ENCODE results near the gene MAMSTR. TPM values are rescaled to one million over a fixed set of nuclear protein-coding genes. Genes with fewer than 3 reads are reported as not detected.

MAMSTR gene
- total RNA-seq, 1 donor from 2014 or later = 0.25 TPM

DNA sequence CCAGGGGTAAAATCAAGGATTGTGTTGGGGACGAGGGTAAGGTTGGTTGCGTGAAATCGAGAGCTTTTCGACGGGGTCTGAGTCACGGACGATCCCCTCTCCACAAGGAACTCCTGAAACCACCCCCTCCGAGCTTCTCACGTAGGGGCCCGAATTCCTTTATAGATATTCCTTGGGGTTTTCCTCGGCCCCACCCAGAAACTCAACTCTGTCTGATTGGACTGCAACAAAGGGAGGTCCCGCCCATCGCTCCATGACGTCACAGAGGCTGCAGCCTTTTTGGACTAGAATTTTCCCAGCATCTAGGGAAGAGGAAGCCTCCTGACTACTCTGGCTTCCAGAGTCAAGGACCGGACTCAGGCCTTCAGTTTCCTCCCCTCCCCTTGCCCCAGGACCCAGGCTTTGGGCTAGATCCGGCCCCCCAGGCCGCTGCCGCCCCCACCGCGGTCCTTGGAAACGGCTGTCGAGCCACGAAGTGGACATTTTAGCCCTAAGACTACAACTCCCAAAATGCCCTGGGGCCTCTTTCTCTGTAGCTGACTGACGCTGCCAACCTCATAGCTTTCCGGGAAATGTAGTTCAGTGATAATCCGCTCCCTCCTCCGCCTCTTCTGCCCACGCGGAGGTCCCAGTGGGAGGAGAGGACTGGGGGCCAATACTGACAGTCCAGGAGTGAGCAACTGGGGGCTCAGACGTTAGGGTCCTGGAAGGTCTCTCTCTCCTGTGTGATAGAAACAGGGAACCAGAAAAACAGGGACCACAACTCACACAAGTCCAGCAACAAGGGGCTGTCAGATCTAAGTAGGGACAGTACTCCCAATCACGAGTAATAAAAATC is 27.4 kb upstream of the MAMSTR start, which contains the start of gene IZUMO1:
Gene IZUMO1, minus strand, starts transcription at position 172 of the 838 bp plus-strand sequence. CDS start 1,050 bp downstream, outside the sequence.
- DNase-seq (ENCODE audit: low read depth) = peak; percentile 87

DNA sequence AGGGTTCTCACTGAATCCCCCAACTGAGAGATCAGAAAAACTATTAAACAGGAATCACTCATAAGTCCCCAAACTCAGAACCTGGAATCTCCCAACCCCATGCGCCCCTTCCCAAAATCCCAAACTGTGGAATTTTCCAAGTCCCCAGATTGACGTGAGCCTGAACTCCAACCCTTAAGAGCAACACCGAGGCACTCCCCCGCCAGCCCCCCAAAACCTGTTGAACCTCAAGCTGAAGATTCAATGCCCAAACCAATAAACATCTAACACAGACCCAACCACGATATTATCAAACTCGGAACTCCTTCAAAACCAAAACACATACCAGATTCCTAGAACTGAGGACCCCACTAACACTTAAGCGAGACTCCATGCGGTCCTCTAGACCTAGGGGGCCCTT is 26.6 kb upstream of the MAMSTR start:
- no peak for DNase-seq (ENCODE audit: low read depth)

DNA sequence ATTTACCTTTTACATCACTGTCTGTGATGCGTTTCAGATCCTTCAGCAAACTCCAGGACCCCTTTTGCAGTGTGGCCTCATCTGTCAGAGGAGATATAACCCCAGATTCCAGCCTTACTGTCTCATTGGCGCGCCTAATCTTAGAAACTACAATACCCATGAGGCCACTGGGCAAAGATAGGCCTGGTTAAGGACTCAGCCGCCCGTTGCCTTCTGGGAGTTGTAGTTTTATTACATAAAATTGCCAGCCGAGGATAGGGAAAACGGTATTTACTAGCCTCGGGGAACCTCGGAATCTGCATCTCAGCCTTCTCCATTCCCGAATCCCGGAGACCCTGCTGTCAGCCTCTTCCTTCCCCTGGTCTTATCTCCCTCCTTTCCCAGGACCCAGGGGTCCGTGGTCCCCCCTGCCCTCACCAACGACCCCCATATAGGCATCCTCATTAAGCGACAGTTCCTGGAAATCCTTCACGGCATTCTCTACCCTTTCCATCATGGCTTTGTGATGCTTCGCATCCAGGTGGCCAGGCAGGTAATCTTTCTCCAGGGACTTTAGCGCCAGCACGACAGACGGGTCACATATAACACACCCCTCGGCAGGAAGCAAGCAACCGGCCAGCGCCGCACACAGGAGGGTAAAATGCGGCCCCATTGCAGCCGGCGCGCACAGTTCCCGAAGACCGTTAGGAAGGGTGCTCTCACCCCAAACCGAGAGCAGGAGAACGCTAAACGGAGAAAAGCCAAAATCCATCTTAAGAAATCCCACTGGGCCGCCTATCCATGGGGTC is 25.9 kb upstream of the MAMSTR start:
- peak; percentile 51 for DNase-seq (ENCODE audit: low read depth)

DNA sequence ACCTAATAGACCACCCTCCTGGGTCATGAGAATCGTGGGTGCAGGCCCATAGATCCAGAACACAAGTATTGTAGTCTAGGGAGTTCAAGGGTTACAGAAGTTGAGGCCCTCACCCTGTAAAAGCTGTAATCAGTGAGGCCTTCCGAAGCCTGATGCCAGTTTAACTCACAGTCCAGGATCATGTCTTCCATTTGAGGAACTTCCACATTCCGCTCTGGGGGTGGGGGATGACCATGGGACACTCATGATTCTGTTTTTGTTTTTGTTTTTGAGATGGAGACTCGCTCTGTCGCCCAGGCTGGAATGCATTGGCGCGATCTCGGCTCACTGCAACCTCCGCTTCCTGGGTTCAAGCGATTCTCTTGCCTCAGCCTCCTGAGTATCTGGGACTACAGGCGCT is 22.6 kb upstream of the MAMSTR start:
- no peak for DNase-seq (ENCODE audit: low read depth)

- DNase-seq (ENCODE audit: low read depth) = no peak
Observed at GRCh38 chr19:48741129-48741999, 21.8 kb upstream of the MAMSTR start.

GRCh38 chr19:48740164-48740972 is 20.8 kb upstream of the MAMSTR start, which contains the start of gene RASIP1:
Gene RASIP1 (minus strand): TSS chr19:48740610. CDS start chr19:48740282, 328 bp downstream.
- DNase-seq (ENCODE audit: low read depth) = no peak

- no peak for DNase-seq (ENCODE audit: low read depth)
Observed at GRCh38 chr19:48739404-48740163, 20.1 kb upstream of the MAMSTR start.

DNA sequence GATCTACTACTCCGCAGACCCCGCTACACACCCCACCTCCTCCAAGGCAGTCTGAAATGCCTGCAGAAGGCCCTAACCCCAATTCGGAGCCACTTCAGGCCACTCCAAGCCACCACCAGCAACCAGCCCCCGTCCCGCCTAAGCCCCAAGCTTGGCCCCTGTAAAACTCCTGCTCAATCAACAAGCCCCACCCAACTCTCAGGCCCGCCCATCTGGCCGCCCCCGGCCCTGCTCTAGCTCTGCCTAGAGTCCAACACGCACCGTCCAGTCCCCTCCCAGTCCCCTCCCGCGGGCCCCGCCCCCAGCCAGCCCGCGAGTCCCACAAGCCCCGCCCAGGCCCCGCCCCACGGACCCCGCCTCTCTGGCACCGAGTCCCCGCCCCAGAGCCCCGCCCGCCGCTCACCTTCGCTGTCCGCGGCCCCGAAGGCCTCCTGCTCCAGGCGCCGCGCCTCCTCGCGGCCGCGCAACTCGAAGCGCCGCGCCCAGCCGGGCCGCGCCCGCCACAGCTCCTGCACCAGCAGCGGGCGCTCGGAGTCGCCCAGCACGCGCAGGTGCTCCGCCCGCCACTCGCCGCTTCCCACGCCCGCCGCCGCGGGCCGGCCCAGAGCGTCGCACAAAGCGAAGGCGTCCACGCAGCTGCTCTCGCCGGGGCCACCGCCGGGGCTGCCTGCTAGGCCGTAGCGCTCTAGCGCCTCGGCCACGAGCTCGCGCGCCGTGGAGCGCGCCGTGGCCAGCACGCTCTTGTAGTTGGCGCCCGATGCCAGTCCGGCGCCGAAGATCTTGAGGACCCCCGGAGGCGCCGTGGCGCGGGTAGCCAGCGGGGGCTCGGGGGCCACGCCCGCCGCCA is 19.3 kb upstream of the MAMSTR start:
- peak; percentile 61 for DNase-seq (ENCODE audit: low read depth)

GRCh38 chr19:48737360-48737998 is 18.0 kb upstream of the MAMSTR start:
- DNase-seq (ENCODE audit: low read depth) = no peak

DNA sequence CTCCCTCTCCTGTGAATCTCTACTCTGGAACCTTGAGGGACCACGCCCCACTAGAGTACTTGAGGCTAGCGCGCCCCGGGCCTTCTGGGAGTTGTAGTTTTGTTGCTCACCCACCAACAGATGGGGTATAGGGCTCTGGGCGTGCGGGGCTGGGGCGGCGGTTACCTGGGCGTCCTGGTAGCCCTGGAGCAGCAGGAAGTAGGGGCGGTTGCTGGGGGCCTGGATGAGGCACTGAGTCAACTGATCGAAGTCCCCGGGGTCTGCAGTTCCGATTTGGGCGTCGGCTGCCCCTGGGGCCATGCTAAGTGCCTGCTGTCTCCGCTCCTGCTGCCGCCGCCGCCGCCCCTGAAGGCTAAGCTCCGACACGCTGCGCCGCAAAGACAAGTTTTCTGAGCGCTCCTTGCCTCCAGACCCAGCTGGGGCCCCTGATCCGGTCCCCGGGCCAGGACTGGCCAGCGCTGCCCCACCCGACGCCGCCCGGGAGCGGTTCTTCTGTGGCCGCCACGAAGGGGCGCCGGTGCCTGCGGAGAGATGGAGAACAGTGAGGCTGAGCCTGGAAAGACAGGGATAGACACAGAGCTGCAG is 15.6 kb upstream of the MAMSTR start:
- peak; percentile 13 for DNase-seq (ENCODE audit: low read depth)

DNA sequence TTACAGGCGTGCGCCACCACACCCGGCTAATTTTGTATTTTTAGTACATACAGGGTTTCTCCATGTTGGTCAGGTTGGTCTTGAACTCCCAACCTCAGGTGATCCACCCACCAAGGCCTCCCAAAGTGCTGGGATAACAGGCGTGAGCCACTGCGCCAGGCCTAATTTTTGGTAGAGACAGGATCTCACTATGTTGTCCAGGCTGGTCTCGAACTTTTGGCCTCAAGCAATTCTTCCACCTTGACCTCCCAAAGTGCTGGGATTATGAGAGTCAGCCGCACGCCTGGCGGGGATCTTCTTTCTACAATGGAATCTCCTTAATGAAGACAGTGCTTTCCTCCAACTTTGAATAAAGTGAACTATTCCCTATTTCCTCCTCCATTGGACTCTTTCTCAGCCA is 15.1 kb upstream of the MAMSTR start:
- no peak for DNase-seq (ENCODE audit: low read depth)

DNA sequence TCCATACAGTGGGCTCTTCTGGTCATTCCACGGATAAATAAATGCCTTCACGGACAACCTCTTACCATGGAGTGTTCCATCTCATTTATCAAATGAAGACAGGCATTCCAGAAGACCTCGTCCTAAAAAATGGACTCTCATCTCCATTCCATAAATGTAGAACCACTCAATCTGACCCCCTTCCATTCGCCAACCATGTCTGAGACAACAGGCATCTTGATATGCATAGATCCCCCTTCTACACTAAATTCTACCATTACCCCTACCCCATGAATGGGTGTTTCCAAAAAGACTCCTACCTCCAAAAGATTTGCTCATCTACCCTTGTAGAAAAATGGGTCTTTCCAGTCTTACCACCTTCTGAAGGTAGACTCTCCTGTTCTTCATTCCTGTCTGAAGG is 11.9 kb upstream of the MAMSTR start:
- no peak for DNase-seq (ENCODE audit: low read depth)

DNA sequence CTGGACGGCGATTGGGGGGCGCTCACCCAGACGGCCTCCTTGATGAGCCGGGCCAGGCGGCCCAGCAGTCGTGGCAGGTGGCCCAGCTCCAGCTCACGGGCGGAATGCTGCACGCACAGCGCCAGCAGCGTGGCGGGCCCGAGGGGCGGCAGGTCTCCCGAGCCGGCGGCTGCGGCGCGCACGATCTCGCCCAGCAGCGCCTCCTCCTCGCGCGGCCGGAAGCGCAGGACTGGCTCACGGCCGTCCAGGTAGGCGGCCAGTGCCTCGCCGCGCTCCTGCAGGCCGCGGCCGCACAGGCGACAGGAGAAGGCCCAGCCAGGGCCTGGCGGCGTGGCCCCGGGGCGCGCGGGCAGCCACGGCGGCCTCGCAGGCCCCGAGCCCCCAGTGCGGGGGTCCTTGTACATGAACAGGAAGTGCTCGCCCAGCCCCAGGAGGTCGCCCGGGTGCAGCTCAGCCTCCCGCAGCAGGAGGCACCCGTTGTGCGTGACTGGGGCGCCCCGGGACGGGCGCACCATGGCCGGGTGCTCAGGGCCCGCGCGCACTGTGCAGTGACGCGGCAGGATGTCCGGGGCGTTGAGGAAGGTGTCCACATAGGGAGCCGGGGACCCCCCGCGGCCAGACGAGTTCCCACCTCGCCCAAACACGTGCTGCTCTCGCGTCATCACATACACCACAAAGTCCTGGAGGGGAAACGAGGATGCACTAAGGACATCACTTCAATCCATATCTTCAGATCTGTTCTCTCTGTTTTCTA is 9.6 kb upstream of the MAMSTR start:
- DNase-seq (ENCODE audit: low read depth) = no peak

GRCh38 chr19:48726556-48726955 is 7.0 kb upstream of the MAMSTR start:
- no peak for DNase-seq (ENCODE audit: low read depth)

- DNase-seq (ENCODE audit: low read depth) = peak; percentile 70
Observed at GRCh38 chr19:48724796-48725753, 5.5 kb upstream of the MAMSTR start.

GRCh38 chr19:48722196-48722708 is 2.7 kb upstream of the MAMSTR start:
- DNase-seq (ENCODE audit: low read depth) = no peak
